GM19023 (cell line): ENCODE measurements around the gene SAFB2.

Source experiments
- ATAC-seq: cut with Tn5 transposase; IDR thresholded peaks from one replicate; pipeline ENCODE4 v1.9.1; 2021; ENCODE audit warnings: mild to moderate bottlenecking, moderate library complexity; ENCODE audit not compliant: unreplicated experiment

Gene SAFB2

DNA sequence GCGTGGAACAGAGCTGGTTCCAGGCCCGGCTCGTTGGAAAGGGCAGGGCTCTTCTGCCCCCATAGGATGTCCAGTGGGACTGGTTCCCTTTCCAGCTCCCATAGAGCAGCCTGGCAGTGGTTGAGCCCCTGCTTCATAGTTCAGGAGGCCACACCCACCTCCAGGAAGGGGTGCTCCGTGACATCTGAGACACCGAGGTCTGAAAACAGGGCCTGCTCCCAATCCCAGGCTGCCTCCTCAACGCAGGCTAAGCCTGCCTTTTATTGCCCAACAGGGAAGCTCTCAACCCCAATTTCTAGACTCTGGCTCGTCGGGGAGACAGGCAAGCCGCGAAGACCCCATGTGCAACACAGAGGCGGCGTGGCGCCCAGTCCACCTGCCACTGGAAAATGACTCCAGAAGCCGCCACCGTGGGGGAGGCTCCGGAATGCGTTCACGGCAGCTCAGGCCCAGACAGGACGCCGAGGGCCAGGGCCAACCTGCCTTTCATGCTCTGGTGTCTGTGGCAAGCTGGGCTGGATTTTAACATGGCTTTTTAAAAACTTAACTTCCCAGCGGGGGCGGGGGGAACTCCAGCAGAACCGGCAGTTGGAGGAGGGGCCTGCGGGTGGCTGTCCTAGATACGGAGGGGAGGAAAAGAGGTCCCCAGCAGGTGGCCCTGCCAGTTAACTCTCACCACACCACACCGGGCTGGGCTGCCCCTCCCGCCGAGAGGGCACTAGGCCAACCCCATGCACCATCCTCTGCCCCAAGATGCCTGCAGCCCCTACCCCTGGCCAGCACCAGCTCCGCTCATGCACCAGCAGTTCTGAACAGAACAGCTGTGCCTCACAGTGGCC, 36.9 kb downstream of the SAFB2 start:
- no peak for ATAC-seq

- ATAC-seq: no peak
These were observed 42.4 kb downstream of the SAFB2 start for GRCh38 chr19:5580161-5580571.

DNA sequence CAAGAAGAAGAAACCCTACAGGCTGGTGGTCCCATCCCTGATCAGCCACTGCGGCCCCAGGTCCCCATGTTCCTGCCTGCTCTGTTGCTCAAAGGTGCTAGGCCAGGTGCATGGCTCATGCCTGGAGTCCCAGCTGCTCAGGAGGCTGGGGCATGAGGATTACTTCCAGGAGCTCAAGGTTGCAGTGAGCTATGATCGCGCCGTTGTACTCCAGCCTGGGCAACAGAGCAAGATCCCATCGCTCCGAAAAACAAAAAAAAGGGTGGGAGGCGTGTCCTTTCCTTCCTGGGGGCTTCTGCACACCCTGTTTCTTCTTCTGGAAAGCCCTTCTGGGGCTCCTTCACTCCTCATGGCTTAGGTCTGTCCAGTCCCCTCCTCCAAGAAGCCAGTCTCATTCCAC, 42.9 kb downstream of the SAFB2 start:
- ATAC-seq: no peak

- ATAC-seq: no peak
These were observed 43.3 kb downstream of the SAFB2 start for GRCh38 chr19:5579286-5579685.

DNA sequence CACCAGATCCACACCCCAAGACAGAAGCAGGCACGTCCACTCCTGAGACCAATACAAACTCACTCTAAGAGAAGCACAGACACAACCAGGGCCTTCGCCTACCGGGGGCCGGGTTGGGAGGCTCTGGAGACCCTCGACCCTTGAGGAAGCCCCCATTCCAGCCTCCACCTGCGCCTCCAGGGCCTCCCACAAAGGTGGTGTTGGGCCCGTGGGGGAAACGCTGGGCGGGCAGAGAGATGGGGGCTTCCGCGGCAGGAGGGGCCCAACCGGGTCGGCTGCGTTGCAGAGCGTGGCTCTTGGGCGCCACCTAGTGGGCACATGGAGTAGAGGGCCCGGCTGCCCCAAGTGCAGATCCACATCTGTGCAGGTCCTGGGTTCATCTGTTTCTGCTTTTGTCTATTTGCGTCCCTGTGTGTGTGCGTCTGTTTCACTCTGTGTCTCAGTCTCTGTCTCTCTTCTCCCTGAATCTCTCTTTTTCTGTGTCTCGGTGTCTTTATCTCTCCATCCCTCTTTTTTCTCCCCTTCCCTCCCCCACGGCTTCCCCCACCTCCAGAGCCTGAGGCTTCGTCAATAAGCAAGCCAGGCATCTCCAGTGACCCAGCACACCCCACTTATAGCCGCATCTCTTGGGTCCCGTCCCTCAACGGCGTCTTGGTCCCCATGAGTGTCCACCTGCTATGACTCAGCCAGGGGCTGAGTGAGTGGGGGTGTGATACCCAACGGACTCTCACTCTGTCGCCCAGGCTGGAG, 44.3 kb downstream of the SAFB2 start:
- ATAC-seq: no peak

DNA sequence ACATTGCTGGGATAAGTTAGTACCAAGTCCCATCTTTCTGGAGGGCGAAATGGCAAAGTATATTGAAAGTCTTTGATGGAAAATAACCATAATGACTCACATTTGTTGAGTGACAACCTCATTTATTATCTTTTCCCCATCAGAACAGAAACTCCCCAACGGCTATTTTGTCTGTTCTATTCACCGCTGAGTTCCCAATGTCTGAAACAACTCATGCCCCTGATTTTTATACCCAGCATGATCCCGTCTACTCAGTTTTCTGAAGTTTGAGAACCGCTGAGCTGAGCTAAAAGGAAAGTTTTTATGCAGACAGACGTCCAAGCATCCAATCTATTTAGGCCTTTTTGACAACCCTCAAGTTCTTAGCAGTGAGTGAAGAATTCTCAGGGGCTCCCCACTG, 47.0 kb downstream of the SAFB2 start:
- no peak for ATAC-seq

GRCh38 chr19:5572556-5573286, 49.9 kb downstream of the SAFB2 start:
- ATAC-seq: no peak

DNA sequence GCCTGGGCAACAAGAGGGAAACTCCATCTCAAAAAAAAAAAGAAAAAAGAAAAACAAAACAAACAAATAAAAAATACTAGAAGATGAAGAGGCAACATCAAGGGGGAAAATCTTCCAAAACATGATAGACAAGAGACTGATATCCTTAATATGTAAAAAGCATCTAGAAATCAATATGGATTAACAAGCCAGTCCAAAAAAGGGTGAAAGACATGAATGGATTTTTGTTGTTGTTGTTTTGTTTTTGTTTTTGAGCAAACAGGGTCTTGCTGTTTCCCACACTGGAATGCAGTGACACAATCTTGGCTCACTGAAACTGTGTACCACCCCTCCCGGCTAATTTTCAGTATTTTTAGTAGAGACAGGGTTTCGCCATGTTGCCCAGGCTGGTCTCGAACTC, 50.8 kb downstream of the SAFB2 start:
- no peak for ATAC-seq

DNA sequence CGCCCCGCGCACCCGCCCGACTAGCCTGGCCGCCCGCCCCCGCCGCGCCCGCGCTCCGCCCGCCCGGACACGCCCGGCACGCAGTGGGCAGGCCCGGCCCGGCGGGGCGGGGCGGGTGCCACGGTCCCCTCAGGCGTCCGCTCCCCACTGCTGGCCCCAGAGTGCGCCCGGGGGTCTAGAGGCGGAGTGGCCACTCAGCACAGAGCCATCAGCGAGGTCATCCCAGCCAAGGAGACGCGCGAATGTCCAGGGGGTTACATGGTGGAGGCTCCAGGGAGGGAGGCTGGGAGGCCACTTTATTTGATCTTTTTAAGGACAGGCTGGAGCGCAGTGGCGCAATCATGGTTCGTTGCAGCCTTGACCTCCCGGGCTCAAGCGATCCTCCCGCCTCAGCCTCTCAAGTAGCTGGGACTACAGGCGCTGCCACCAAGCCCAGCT, 54.6 kb downstream of the SAFB2 start:
- no peak for ATAC-seq

DNA sequence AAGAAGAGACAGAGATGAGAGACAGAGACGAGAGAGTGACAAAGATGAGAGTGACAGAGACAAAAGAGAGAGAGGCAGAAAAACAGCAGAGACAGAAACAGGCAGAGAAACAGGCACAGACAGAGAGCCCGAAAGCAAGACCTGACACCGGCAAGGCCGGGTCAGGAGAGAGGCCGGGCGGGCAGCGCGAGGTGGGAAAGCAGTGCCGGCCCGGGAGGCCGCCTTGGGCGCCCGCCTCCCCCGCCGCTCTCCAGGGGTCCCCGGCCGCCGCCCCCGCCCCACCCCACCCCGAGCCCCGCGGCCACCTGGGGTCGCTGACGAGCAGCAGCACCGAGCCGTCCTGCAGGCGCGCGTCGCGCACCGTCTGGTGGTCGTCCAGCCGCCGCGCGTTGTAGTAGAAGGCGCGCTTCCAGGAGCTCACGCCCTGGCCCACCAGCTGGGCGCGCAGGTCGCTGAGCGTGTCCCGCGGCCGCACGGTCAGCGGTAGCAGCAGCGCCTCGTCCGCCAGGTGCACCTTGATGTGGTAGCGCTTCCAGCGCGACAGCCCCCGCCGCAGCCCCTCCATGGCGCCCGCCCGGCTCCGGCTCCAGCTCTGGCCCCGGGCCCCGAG, 55.1 kb downstream of the SAFB2 start, which contains the start of gene TINCR:
TINCR (minus strand) TSS at position 594 of the 610 bp plus-strand sequence.
- ATAC-seq: no peak

- no peak for ATAC-seq
These were observed 57.6 kb downstream of the SAFB2 start for GRCh38 chr19:5564930-5565329.

GRCh38 chr19:5563935-5564612, 58.5 kb downstream of the SAFB2 start:
- ATAC-seq: no peak

- ATAC-seq: no peak
These were observed 59.6 kb downstream of the SAFB2 start for GRCh38 chr19:5563008-5563431.

- no peak for ATAC-seq
These were observed 60.3 kb downstream of the SAFB2 start for GRCh38 chr19:5562280-5562679.

GRCh38 chr19:5561559-5561958, 61.0 kb downstream of the SAFB2 start:
- no peak for ATAC-seq

DNA sequence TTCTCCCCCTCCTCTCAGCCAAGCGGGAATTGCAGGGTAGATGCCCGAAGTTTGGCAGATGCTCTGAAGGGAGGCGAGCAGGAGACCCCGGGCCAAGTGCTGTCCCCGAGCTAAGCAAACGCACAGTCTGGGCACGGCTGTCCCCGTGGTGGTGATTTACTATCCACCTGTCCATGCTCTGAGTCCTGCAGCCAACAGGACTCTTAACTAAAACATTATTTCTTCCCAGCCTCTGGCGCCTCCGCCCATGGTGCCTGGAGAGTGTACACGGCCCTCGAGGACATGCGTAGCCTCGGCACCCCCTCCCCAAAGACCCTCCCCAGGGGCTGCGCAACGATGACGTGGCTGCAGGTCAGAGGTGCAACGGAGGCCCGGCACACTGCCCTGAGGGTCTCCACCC, 62.4 kb downstream of the SAFB2 start:
- ATAC-seq: no peak

DNA sequence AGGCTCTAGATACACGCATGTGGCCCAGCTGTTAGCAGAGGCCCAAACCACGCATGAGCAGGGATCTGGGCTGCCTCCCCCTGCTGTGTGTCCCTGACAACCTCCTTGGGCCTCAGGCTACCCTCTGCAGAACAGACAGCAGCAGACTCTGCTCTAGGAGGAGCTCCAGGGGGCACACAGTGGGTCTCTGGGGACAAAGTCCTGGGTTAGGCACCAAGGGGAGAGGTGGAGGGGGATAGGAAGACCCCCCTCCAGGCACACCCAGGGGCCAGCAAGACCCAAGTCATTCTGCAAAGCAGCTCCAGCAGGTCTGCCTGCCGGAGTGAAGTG, 62.8 kb downstream of the SAFB2 start:
- no peak for ATAC-seq

- no peak for ATAC-seq
These were observed 64.4 kb downstream of the SAFB2 start for GRCh38 chr19:5558101-5558621.

GRCh38 chr19:5557691-5558090, 64.9 kb downstream of the SAFB2 start:
- no peak for ATAC-seq

- no peak for ATAC-seq
These were observed 67.7 kb downstream of the SAFB2 start for GRCh38 chr19:5554828-5555227.
